ENCODE results near the gene UTP18.
"Not testable (repeated sequence)": the region's sequence is repeated elsewhere in the genome, so short reads cannot be mapped to it uniquely, and the experiment has no call there.

The UTP18 gene

DNA sequence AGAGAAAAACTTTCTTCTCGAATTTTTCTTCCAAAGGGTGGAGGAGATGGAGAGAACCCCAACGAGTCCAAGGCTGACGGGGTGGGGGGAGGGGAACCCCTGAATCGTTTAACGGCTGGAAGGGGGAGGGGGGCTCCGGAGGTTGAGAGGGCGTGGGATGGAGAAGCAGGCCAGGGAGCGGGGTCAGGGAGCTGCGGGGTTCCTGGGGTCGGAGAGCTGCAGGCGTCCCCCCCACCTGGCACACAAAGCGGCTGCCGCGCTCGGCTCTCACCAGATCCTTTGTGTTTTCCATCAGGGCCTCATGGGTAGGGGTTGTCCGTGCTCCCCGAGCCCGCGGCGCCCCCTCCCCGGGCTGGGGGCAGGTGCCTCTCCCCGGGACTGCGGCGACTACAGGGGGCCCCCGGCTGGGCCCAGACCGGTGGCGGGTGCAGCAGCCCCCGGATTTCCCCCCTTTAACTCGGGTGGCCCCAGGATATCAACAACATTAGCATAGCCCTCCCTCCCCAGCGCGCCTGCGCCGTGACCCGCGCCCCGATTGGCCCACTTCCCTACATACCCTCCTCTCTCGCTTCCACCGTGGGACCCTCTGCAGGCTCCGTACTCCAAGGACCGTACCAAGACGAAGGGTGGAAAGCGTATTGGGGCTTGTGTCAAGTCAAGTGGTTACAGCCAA lies 646 bp upstream of the UTP18 start, which contains the start of gene MBTD1:
Gene MBTD1 (minus strand): TSS at position 486 of the 673 bp plus-strand sequence. CDS start 34,888 bp downstream, outside the sequence.
- H3K4me1 ChIP-seq (ENCODE audit: insufficient read depth, low read length, poor library complexity, severe bottlenecking): peaks cover 64% of the 10 kb centered on the region
- peaks cover 80% of the 10 kb centered on the region for H4K20me1 ChIP-seq (ENCODE audit: insufficient read depth, low read length, poor library complexity, severe bottlenecking)
- peak within 1 kb of the TSS; percentile 94 for H3K4me2 ChIP-seq (ENCODE audit: low read depth, low read length, poor library complexity, severe bottlenecking)
- no peaks in the 10 kb centered on the region for H3K9me2 ChIP-seq (replicated peaks; ENCODE audit: low read depth, low read length)
- H3K9me3 ChIP-seq (ENCODE audit: insufficient read depth, low read depth, low read length): no peaks in the 10 kb centered on the region
- peak within 1 kb of the TSS; percentile 98 for H2AFZ ChIP-seq (ENCODE audit: low read length)
- H3K4me3 ChIP-seq (ENCODE audit: low read length, poor library complexity, severe bottlenecking): peak within 1 kb of the TSS; percentile 95
- H3K27me3 ChIP-seq (ENCODE audit: insufficient read depth, low read length, poor library complexity, severe bottlenecking): no peaks in the 10 kb centered on the region
- TF ChIP-seq CTCF (conservative IDR thresholded peaks at IDR 0.05; ENCODE audit: low read length) (no peak), EZH2phosphoT487 (IDR thresholded peaks at IDR 0.05; ENCODE audit: borderline replicate concordance) (no peak)
- H3K9ac ChIP-seq (ENCODE audit: low read depth, low read length, poor library complexity, severe bottlenecking): peak within 1 kb of the TSS; percentile 90
- peaks cover 91% of the 10 kb centered on the region for H3K79me2 ChIP-seq (ENCODE audit: insufficient read depth, low read length)
- no peaks in the 10 kb centered on the region for H3F3A ChIP-seq (ENCODE audit: low read depth)
- H3K36me3 ChIP-seq (ENCODE audit: insufficient read depth, low read length): no peaks in the 10 kb centered on the region; the same call in none of the 2 replicates

DNA sequence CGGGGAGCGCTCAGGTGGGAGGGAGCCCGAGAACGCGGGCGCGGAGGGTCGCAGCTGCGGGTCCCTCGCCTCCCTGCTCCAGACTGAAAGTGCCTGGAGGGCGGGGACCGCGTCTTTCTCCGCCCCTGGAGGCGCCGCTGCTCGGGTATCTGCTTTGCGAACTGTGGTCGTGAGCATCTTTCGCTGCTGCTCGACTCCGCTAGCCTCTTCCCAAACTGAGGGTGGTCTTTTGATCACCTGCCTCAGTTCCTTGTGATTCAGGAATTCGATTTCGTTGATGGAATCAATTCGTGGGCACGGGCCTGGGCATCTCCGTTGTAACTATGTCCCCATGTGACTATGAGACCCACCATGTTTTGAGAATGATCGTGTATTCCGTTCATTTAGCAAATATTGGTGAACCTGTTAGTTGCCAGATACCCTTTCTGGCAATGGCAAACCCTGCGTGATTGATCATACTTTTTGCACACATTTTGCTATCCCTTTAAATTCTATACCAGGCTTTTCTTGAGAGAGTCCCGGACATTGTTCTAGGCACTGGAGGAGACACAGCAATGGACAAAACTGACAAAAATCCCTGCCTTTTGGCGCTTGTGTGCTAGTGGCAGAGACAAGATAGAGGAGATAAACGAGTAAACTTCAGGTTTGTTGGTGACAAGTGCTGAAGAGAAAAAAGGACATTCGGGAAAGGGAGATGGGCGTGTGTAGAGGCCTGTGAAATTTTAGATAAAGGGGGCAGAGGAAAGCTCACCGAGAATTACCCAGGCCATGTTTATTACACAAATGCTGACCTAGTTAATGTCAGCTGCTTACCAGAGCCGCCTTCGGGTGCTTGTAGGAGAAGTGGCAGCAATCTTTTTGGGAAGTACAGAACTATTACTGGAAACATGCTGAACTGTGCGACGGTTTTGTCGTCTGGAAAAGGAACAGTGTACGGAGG lies 948 bp downstream of the UTP18 start:
- peaks cover 58% of the 10 kb centered on the region for H3K4me1 ChIP-seq (ENCODE audit: insufficient read depth, low read length, poor library complexity, severe bottlenecking)
- H3K36me3 ChIP-seq (ENCODE audit: insufficient read depth, low read length): peaks cover 7% of the 10 kb centered on the region
- peak overlapping the region; percentile 90 for H3K9ac ChIP-seq (ENCODE audit: low read depth, low read length, poor library complexity, severe bottlenecking)
- no peaks in the 10 kb centered on the region for H3K9me3 ChIP-seq (ENCODE audit: insufficient read depth, low read depth, low read length)
- H3K9me2 ChIP-seq (replicated peaks; ENCODE audit: low read depth, low read length): no peaks in the 10 kb centered on the region
- H3K27me3 ChIP-seq (ENCODE audit: insufficient read depth, low read length, poor library complexity, severe bottlenecking): no peaks in the 10 kb centered on the region
- H3F3A ChIP-seq (ENCODE audit: low read depth): no peaks in the 10 kb centered on the region
- peaks cover 73% of the 10 kb centered on the region for H4K20me1 ChIP-seq (ENCODE audit: insufficient read depth, low read length, poor library complexity, severe bottlenecking)
- H3K79me2 ChIP-seq (ENCODE audit: insufficient read depth, low read length): peaks cover 91% of the 10 kb centered on the region
- no peak for TF ChIP-seq CTCF (conservative IDR thresholded peaks at IDR 0.05; ENCODE audit: low read length)
- TF ChIP-seq EZH2phosphoT487 (IDR thresholded peaks at IDR 0.05; ENCODE audit: borderline replicate concordance): no peak
- peak overlapping the region; percentile 94 for H3K4me2 ChIP-seq (ENCODE audit: low read depth, low read length, poor library complexity, severe bottlenecking)
- peak overlapping the region; percentile 98; the same call in 1 of the 2 replicates for H2AFZ ChIP-seq (ENCODE audit: low read length)
- peak overlapping the region; percentile 95 for H3K4me3 ChIP-seq (ENCODE audit: low read length, poor library complexity, severe bottlenecking)

GRCh38 chr17:51263006-51263405 lies 2.7 kb downstream of the UTP18 start:
- H3K9ac ChIP-seq (ENCODE audit: low read depth, low read length, poor library complexity, severe bottlenecking): peak overlapping the region; percentile 46
- TF ChIP-seq CTCF (conservative IDR thresholded peaks at IDR 0.05; ENCODE audit: low read length) (no peak), EZH2phosphoT487 (IDR thresholded peaks at IDR 0.05; ENCODE audit: borderline replicate concordance) (no peak)
- H3K36me3 ChIP-seq (ENCODE audit: insufficient read depth, low read length): peaks cover 22% of the 10 kb centered on the region
- no peak overlapping the region for H2AFZ ChIP-seq (ENCODE audit: low read length)
- no peaks in the 10 kb centered on the region for H3K27me3 ChIP-seq (ENCODE audit: insufficient read depth, low read length, poor library complexity, severe bottlenecking)
- H3K79me2 ChIP-seq (ENCODE audit: insufficient read depth, low read length): peaks cover 89% of the 10 kb centered on the region
- H3K9me2 ChIP-seq (replicated peaks; ENCODE audit: low read depth, low read length): no peaks in the 10 kb centered on the region
- H3F3A ChIP-seq (ENCODE audit: low read depth): no peaks in the 10 kb centered on the region
- no peaks in the 10 kb centered on the region for H3K9me3 ChIP-seq (ENCODE audit: insufficient read depth, low read depth, low read length)
- peaks cover 56% of the 10 kb centered on the region for H4K20me1 ChIP-seq (ENCODE audit: insufficient read depth, low read length, poor library complexity, severe bottlenecking)
- peak overlapping the region; percentile 94 for H3K4me2 ChIP-seq (ENCODE audit: low read depth, low read length, poor library complexity, severe bottlenecking)
- peaks cover 52% of the 10 kb centered on the region for H3K4me1 ChIP-seq (ENCODE audit: insufficient read depth, low read length, poor library complexity, severe bottlenecking)
- peak overlapping the region; percentile 54 for H3K4me3 ChIP-seq (ENCODE audit: low read length, poor library complexity, severe bottlenecking)

GRCh38 chr17:51264466-51264865 lies 4.1 kb downstream of the UTP18 start:
- not testable (repeated sequence) for H3K9me2 ChIP-seq (replicated peaks; ENCODE audit: low read depth, low read length); H3K9me3 ChIP-seq (ENCODE audit: insufficient read depth, low read depth, low read length); H3K27me3 ChIP-seq (ENCODE audit: insufficient read depth, low read length, poor library complexity, severe bottlenecking); H3K9ac ChIP-seq (ENCODE audit: low read depth, low read length, poor library complexity, severe bottlenecking); H3F3A ChIP-seq (ENCODE audit: low read depth); H3K4me3 ChIP-seq (ENCODE audit: low read length, poor library complexity, severe bottlenecking); H2AFZ ChIP-seq (ENCODE audit: low read length)
- Histone ChIP-seq H3K79me2 (ENCODE audit: insufficient read depth, low read length) (peaks cover 87% of the 10 kb centered on the region), H3K4me2 (ENCODE audit: low read depth, low read length, poor library complexity, severe bottlenecking) (peak overlapping the region; percentile 45), H3K36me3 (ENCODE audit: insufficient read depth, low read length) (peaks cover 36% of the 10 kb centered on the region), H4K20me1 (ENCODE audit: insufficient read depth, low read length, poor library complexity, severe bottlenecking) (peaks cover 50% of the 10 kb centered on the region), H3K4me1 (ENCODE audit: insufficient read depth, low read length, poor library complexity, severe bottlenecking) (peaks cover 43% of the 10 kb centered on the region)
